Measurements from ENCODE around the gene ACSS3. TPM values are rescaled to one million over a fixed set of nuclear protein-coding genes. Genes with fewer than 3 reads are reported as not detected.

The ACSS3 gene
- total and polyA plus RNA-seq, 2 of the 8 experiments (the other 6 are each of a cell fraction or from before 2014, with no cell fraction given), result 14.4 to 24.0 TPM

- peak overlapping the region in 1 of 2 experiments; percentile 21; a peak in 1 of 4 replicates for H3K4me2 ChIP-seq (ENCODE audit: insufficient read depth in 1 of 2, low read depth in 2 of 2, low read length in 2 of 2)
- H2BK12ac ChIP-seq (ENCODE audit: low read depth, low read length), result no peak overlapping the region
- no peak overlapping the region for H2BK15ac ChIP-seq (ENCODE audit: low read length)
- H3K56ac ChIP-seq (replicated peaks; ENCODE audit: insufficient read length, low read depth, low read length), result no peak overlapping the region
- H3K23ac ChIP-seq (ENCODE audit: insufficient read length), result no peak overlapping the region
- H4K20me1 ChIP-seq (replicated peaks in 1 of 2; ENCODE audit: control insufficient read depth in 1 of 2, insufficient read depth in 2 of 2, low read length in 2 of 2), result no peaks in the 10 kb centered on the region
- no peaks in the 10 kb centered on the region for H3K79me2 ChIP-seq (ENCODE audit: control insufficient read depth in 1 of 2, insufficient read depth in 2 of 2, low read length in 2 of 2)
- ChIA-PET POLR2A (ENCODE audit: partially characterized antibody) (no interaction called here), CTCF (ENCODE audit: partially characterized antibody) (no interaction called here)
- no peak overlapping the region for H4K91ac ChIP-seq (replicated peaks; ENCODE audit: insufficient read length, low read length)
- H4K8ac ChIP-seq (ENCODE audit: extremely low read depth, insufficient read depth, low read length), result no peak overlapping the region
- DNase-seq (ENCODE audit: low read depth in 1 of 2, low spot score in 2 of 2) (no peak), FAIRE-seq (no peak)
- no peak overlapping the region for H4K5ac ChIP-seq (ENCODE audit: insufficient read length, low read depth, low read length)
- no peaks in the 10 kb centered on the region for H3K9me3 ChIP-seq (ENCODE audit: insufficient read depth in 2 of 2, low read depth in 1 of 2, low read length in 1 of 2)
- H3K4ac ChIP-seq (replicated peaks; ENCODE audit: insufficient read length, low read depth, low read length), result no peak overlapping the region
- no peak overlapping the region for H2BK5ac ChIP-seq (ENCODE audit: low read depth, low read length)
- no peak overlapping the region for H2BK20ac ChIP-seq (ENCODE audit: low read length)
- H3K36me3 ChIP-seq (ENCODE audit: control insufficient read depth in 2 of 4, insufficient read depth in 4 of 4, low read length in 3 of 4), result no peaks in the 10 kb centered on the region
- peak overlapping the region in 1 of 4 experiments; percentile 30; a peak in 1 of 8 replicates for H3K4me3 ChIP-seq (ENCODE audit: extremely low read depth in 1 of 4, insufficient read depth in 2 of 4, low read depth in 3 of 4, low read length in 4 of 4)
- H2AK5ac ChIP-seq (ENCODE audit: low read depth, low read length), result no peak overlapping the region
- no peaks in the 10 kb centered on the region for H3K27me3 ChIP-seq (replicated peaks in 1 of 4; ENCODE audit: control insufficient read depth in 3 of 4, extremely low read depth in 1 of 4, insufficient read depth in 3 of 4, low read length in 3 of 4)
- no peak overlapping the region for H3K9ac ChIP-seq (replicated peaks in 1 of 4; ENCODE audit: extremely low read depth in 1 of 4, low read depth in 3 of 4, low read length in 3 of 4)
- H3K14ac ChIP-seq (ENCODE audit: insufficient read length), result no peak overlapping the region
- H3K27ac ChIP-seq (ENCODE audit: low read depth, low read length), result no peak overlapping the region
- H3K4me1 ChIP-seq (replicated peaks in 1 of 4; ENCODE audit: control insufficient read depth in 3 of 4, insufficient read depth in 4 of 4, low read length in 3 of 4), result peaks cover 2 to 23% (median 18%) of the 10 kb centered on the region in 4 experiments; a peak in 6 of 7 replicates
- H3K18ac ChIP-seq (ENCODE audit: extremely low read depth, low read length), result no peak overlapping the region
- H3K23me2 ChIP-seq (ENCODE audit: low read depth, low read length), result no peaks in the 10 kb centered on the region; the same call in 1 of the 2 replicates
- no peaks in the 10 kb centered on the region for H3K79me1 ChIP-seq (ENCODE audit: low read depth, low read length)
- no peak overlapping the region for H2BK120ac ChIP-seq (replicated peaks; ENCODE audit: low read depth, low read length)
- no peak overlapping the region for H2AFZ ChIP-seq (ENCODE audit: low read length)
- TF ChIP-seq TEAD4 (IDR thresholded peaks at IDR 0.05; ENCODE audit: low read depth, low read length) (no peak), RBBP5 (IDR thresholded peaks at IDR 0.05; ENCODE audit: borderline replicate concordance, low read depth, low read length) (no peak), SAP30 (IDR thresholded peaks at IDR 0.05; ENCODE audit: insufficient read depth, insufficient replicate concordance, low read length) (no peak), E2F6 (IDR thresholded peaks at IDR 0.05) (no peak), RFX5 (IDR thresholded peaks at IDR 0.05; ENCODE audit: borderline replicate concordance, low read depth, low read length) (no peak), ATF3 (IDR thresholded peaks at IDR 0.05; ENCODE audit: insufficient read depth, low read depth, low read length) (no peak), CHD1 (IDR thresholded peaks at IDR 0.05; ENCODE audit: low read depth, low read length) (no peak), JUND (IDR thresholded peaks at IDR 0.05; ENCODE audit: low read length) (no peak), SIRT6 (IDR thresholded peaks at IDR 0.05; ENCODE audit: low read length) (no peak)
Observed at GRCh38 chr12:81209012-81209411, 131.1 kb downstream of the ACSS3 start.

All from H1 (cell line).